ENCODE data around the gene TRAPPC4.
"Not testable (repeated sequence)": the region's sequence is repeated elsewhere in the genome, so short reads cannot be mapped to it uniquely, and the experiment has no call there.

Gene TRAPPC4

DNA sequence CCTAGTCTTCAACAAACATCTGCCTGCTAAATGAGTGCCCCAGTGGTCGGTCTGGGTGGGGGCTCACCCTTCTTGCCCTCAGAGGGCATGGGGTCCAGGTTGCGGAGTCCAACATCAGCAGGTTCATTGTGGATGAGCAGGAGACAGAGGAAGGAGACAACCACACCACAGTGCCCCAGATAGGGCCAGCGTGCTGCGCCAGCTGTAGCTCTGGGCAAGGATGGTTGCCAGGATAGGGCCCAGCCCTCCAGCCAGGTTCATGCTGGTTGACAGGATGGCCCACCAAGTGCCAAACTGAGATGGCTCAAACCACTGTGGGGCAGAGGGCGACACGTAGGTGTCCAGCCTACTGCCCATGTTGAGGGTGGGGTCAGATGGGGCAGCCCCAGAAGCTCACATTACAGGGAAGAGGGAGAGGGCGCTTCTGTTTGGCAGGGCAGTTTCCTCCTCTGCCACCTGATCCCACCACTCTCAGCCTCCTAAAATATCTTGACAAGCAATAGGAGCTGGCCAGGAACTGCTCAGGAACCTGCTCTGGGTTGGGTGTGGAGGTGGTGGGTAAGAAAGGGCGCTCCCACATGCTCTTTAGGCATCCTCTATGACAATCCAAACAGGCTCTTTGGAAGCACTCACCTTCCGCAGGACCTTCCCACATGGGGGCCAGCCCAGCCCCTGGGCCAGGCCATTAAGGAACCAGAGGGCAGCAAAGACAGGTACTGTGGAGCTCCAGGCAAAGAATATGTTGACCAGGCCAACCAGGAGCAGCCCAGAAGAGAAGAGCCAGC is 9.2 kb downstream of the TRAPPC4 start:
- peaks cover 21% of the 10 kb centered on the region for H3K36me3 ChIP-seq (ENCODE audit: control insufficient read depth, insufficient read depth, low read length, severe bottlenecking)
- DNase-seq (ENCODE audit: low read depth) = no peak
- no peak overlapping the region for H3K9ac ChIP-seq (ENCODE audit: low read length)
- no peaks in the 10 kb centered on the region for H3K27me3 ChIP-seq (replicated peaks; ENCODE audit: control insufficient read depth, insufficient read depth, low read length)
- H3K4me3 ChIP-seq (ENCODE audit: low read length) = no peak overlapping the region
- H3K9me3 ChIP-seq (ENCODE audit: control insufficient read depth, low read length) = no peaks in the 10 kb centered on the region
- peaks cover 41% of the 10 kb centered on the region for H3K4me1 ChIP-seq (ENCODE audit: control insufficient read depth, insufficient read depth, low read length)

DNA sequence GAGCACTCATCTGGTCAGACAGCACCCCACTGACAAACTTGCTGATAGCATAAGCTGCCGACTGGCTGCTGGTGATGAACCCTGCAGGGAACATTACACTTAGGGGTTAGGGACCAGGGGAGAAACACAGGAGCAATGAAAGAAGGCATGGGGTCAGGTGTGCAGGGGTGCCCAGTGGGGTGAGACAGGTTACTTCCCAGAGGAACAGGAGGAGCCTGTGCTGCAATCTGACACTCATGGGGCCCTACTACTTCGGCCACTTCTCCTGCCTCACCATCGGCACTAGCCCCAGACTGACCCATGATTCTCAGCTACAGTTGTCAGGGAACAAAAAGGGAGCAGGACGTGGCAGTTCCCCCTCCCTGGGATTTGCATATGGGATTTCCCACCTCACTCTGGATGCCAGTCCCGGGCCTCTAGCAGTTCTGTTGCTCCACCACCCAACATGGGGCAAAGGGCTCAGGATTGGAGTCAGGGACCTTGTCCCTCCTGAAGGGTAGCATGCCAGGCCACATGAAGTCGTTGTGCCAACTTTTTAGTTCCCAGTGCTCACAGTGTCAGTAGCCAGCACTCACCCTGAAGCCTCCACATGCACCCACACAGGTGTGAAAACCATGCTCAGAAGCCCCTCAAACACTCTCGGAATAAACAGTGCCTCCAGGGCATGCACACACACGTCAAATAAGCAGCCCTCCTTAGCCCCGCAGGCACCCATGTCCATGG is 9.9 kb downstream of the TRAPPC4 start:
- no peak for DNase-seq (ENCODE audit: low read depth)
- Histone ChIP-seq H3K9ac (ENCODE audit: low read length) (no peak overlapping the region), H3K36me3 (ENCODE audit: control insufficient read depth, insufficient read depth, low read length, severe bottlenecking) (peaks cover 15% of the 10 kb centered on the region), H3K4me3 (ENCODE audit: low read length) (no peak overlapping the region), H3K27me3 (replicated peaks; ENCODE audit: control insufficient read depth, insufficient read depth, low read length) (no peaks in the 10 kb centered on the region), H3K9me3 (ENCODE audit: control insufficient read depth, low read length) (no peaks in the 10 kb centered on the region), H3K4me1 (ENCODE audit: control insufficient read depth, insufficient read depth, low read length) (peaks cover 36% of the 10 kb centered on the region)

DNA sequence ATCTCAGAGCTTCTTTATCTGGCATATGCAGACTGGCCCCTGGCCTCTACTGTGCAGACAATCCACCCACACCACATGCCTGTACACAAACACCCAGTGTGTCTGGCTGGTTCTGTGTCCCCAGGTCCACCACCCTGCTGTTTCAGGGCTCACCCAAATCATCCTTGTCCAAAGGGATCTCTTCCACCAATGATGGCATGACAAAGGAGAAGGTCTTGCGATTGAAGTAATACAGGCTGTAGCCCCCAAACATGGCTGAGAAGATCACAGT is 10.4 kb downstream of the TRAPPC4 start:
- no peak overlapping the region for H3K4me3 ChIP-seq (ENCODE audit: low read length)
- DNase-seq (ENCODE audit: low read depth) = no peak
- peak overlapping the region; percentile 83 for H3K9ac ChIP-seq (ENCODE audit: low read length)
- no peaks in the 10 kb centered on the region for H3K27me3 ChIP-seq (replicated peaks; ENCODE audit: control insufficient read depth, insufficient read depth, low read length)
- H3K36me3 ChIP-seq (ENCODE audit: control insufficient read depth, insufficient read depth, low read length, severe bottlenecking) = peaks cover 10% of the 10 kb centered on the region
- H3K4me1 ChIP-seq (ENCODE audit: control insufficient read depth, insufficient read depth, low read length) = peaks cover 32% of the 10 kb centered on the region
- no peaks in the 10 kb centered on the region for H3K9me3 ChIP-seq (ENCODE audit: control insufficient read depth, low read length)

DNA sequence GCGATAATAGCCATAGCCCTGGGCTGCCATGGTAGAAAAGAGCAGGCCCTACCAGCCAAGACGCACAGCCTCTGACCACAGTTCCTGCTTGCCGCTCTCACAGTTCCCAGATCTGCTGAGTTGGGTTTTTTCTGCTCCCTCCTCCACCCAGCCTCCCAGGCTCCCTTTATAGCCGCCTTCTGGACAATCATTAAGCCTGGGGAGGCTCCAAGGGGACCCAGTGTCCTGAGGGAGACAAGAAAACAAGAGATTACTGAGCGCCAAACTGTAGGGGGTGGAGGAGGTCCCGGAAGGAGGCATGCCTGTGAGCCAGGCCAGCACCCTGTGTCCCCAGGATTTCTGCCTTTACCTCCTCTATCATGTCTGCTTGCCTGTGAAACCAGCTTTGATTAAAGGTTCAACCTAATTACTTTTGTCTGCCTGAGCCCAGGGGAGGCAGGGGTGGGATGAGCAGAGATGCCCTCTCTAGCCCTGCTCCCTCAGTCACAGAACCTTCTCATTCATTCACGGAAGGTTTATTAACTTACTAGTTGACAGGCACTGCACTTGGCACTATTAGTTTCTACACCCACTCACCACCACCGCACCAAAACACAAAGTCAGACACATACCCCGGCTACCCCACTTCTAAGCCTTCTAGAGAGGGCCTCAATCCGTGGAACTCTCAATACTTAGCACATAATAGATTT is 10.9 kb downstream of the TRAPPC4 start:
- H3K4me3 ChIP-seq (ENCODE audit: low read length) = peak overlapping the region; percentile 92
- peaks cover 6% of the 10 kb centered on the region for H3K36me3 ChIP-seq (ENCODE audit: control insufficient read depth, insufficient read depth, low read length, severe bottlenecking)
- DNase-seq (ENCODE audit: low read depth) = no peak

DNA sequence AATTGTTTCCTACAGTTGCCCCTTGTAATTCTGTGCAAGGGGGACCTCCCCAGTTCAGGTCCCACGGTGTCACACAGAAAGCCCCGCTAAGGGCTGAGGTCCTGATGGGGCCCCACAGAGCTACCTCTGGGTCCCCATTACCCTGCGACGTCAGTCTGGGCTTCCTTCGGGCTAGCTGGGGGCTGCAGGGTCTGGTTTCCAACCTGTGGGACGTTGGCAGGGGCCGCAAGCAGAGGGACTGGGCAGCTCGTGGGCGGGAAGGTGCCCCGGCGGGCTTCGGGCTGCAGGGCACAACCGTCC is 11.4 kb downstream of the TRAPPC4 start:
- Histone ChIP-seq H3K4me1 (ENCODE audit: control insufficient read depth, insufficient read depth, low read length) (peaks cover 23% of the 10 kb centered on the region), H3K36me3 (ENCODE audit: control insufficient read depth, insufficient read depth, low read length, severe bottlenecking) (peaks cover 4% of the 10 kb centered on the region), H3K27me3 (replicated peaks; ENCODE audit: control insufficient read depth, insufficient read depth, low read length) (no peaks in the 10 kb centered on the region), H3K4me3 (ENCODE audit: low read length) (peak overlapping the region; percentile 92), H3K9ac (ENCODE audit: low read length) (peak overlapping the region; percentile 83), H3K9me3 (ENCODE audit: control insufficient read depth, low read length) (no peaks in the 10 kb centered on the region)
- no peak for DNase-seq (ENCODE audit: low read depth)

More for the DNA sequence above, 10.9 kb downstream of the TRAPPC4 start:
- no peaks in the 10 kb centered on the region for H3K9me3 ChIP-seq (ENCODE audit: control insufficient read depth, low read length)
- H3K9ac ChIP-seq (ENCODE audit: low read length) = peak overlapping the region; percentile 83
- peaks cover 27% of the 10 kb centered on the region for H3K4me1 ChIP-seq (ENCODE audit: control insufficient read depth, insufficient read depth, low read length)
- H3K27me3 ChIP-seq (replicated peaks; ENCODE audit: control insufficient read depth, insufficient read depth, low read length) = no peaks in the 10 kb centered on the region

DNA sequence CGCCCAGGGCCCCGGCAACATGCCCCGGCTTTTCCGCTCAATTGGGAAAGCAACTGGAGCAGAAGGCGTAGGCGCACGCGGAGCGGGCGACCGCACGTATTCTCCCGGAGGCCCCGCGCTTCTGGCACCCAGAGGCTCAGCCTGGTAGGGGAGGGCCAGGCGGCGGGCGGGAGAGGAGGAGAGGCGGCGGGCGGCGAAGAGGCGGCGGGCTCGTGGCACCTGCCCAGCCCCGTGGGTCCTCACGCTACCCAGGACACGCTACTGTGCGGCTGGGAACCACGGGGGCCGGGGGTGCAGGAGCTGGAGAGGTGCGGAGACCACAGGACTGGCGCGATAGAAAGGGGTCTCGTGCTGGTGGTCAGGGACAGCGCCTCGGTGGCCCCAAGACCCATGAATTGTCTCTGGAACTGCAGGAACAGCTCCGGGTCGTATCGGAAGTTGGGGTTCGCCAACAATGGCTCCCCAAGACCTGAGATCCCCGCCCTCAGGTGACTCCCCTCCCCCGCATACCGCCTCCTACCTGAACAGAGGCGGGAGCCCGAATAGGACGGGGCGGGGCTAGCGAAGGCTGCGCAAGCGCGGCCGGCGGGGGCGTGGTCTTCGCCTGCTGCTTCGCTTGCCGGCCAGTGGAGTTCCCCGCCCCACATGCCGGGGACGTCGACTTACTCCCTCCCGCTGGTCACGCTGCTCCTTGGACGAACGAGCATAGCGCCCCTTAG is 11.9 kb downstream of the TRAPPC4 start, which contains the start of gene SLC37A4:
SLC37A4 (minus strand) TSS at position 549 of the 719 bp plus-strand sequence.
- DNase-seq (ENCODE audit: low read depth) = peak; percentile 99
- Histone ChIP-seq H3K36me3 (ENCODE audit: control insufficient read depth, insufficient read depth, low read length, severe bottlenecking) (no peaks in the 10 kb centered on the region), H3K9me3 (ENCODE audit: control insufficient read depth, low read length) (no peaks in the 10 kb centered on the region), H3K27me3 (replicated peaks; ENCODE audit: control insufficient read depth, insufficient read depth, low read length) (no peaks in the 10 kb centered on the region), H3K9ac (ENCODE audit: low read length) (peak within 1 kb of the TSS; percentile 83), H3K4me1 (ENCODE audit: control insufficient read depth, insufficient read depth, low read length) (peaks cover 18% of the 10 kb centered on the region), H3K4me3 (ENCODE audit: low read length) (peak within 1 kb of the TSS; percentile 92)

DNA sequence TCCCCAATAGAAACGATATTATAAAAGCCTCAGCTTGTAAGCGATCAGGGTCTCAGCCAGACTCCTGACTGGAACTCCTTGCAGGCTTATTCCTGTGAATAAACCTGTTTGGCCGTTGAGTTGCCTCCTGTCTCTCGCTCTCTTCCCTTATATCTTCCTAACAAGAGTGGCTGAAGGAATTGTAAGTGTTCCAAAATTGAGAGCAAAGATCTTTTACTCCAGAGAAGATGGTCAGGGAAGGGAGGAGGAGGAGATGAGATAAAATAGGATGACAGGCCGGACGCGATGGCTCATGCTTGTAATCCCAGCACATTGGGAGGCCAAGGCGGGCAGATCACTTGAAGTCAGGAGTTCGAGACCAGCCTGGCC is 13.3 kb downstream of the TRAPPC4 start:
- Histone ChIP-seq H3K4me1 (ENCODE audit: control insufficient read depth, insufficient read depth, low read length) (peaks cover 13% of the 10 kb centered on the region), H3K9ac (ENCODE audit: low read length) (peak overlapping the region; percentile 25), H3K36me3 (ENCODE audit: control insufficient read depth, insufficient read depth, low read length, severe bottlenecking) (no peaks in the 10 kb centered on the region), H3K27me3 (replicated peaks; ENCODE audit: control insufficient read depth, insufficient read depth, low read length) (no peaks in the 10 kb centered on the region), H3K4me3 (ENCODE audit: low read length) (no peak overlapping the region), H3K9me3 (ENCODE audit: control insufficient read depth, low read length) (no peaks in the 10 kb centered on the region)
- DNase-seq (ENCODE audit: low read depth) = no peak

DNA sequence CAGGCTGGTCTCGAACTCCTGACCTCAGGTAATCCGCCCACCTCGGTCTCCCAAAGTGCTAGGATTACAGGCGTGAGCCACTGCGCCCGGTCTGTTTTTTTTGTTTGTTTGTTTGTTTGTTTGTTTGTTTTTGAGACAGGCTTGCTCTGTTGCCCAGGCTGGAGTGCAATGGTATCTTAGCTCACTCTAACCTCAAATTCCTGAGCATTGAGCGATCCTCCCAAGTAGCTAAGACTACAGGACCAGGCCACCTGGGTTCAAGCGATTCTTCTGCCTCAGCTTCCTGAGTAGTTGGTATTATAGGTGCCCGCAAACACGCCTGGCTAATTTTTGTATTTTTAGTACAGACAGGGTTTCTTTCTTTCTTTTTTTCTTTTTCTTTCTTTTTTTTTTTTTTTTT is 14.9 kb downstream of the TRAPPC4 start:
- not testable (repeated sequence) for H3K27me3 ChIP-seq (replicated peaks; ENCODE audit: control insufficient read depth, insufficient read depth, low read length); H3K4me3 ChIP-seq (ENCODE audit: low read length); H3K9ac ChIP-seq (ENCODE audit: low read length); H3K36me3 ChIP-seq (ENCODE audit: control insufficient read depth, insufficient read depth, low read length, severe bottlenecking); DNase-seq (ENCODE audit: low read depth); H3K9me3 ChIP-seq (ENCODE audit: control insufficient read depth, low read length)
- peaks cover 13% of the 10 kb centered on the region for H3K4me1 ChIP-seq (ENCODE audit: control insufficient read depth, insufficient read depth, low read length)

DNA sequence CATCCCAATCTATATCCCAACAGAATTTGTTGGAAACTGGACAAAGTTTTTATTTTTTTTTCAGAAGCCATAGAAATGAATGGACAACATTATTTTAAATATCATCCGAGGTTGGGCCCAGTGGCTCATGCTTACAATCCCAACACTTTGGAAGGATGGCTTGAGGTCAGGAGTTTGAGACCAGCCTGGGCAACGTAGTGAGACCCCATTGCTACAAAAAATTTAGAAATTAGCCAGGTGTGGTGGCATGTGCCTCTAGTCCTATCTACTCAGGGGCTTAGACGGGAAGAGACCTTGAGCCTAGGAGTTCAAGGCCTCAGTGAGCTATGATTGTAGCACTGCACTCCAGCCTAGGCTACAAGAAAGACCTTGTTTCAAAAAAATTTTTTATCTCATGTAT is 16.2 kb downstream of the TRAPPC4 start:
- Histone ChIP-seq H3K27me3 (replicated peaks; ENCODE audit: control insufficient read depth, insufficient read depth, low read length) (no peaks in the 10 kb centered on the region), H3K4me1 (ENCODE audit: control insufficient read depth, insufficient read depth, low read length) (peaks cover 3% of the 10 kb centered on the region), H3K4me3 (ENCODE audit: low read length) (no peak overlapping the region), H3K9ac (ENCODE audit: low read length) (no peak overlapping the region), H3K9me3 (ENCODE audit: control insufficient read depth, low read length) (no peaks in the 10 kb centered on the region), H3K36me3 (ENCODE audit: control insufficient read depth, insufficient read depth, low read length, severe bottlenecking) (no peaks in the 10 kb centered on the region)
- DNase-seq (ENCODE audit: low read depth) = no peak

DNA sequence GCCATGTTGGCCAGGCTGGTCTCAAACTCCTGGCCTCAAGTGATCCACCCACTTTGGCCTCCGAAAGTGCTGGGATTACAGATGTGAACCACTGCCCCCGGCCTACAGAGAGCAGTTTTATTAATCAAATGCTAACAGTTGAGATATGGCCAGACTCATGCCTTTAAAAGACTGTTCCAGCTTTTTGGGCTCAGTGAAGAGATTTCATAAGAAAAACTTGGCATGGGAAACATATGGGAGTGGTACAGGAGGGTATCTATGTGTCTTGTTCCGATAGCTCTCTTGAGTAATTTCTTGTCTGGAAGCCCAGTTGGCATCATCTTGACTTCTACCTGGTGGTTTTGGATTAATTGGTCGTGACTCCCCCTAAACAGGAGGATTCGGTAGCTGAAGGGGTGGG is 20.3 kb downstream of the TRAPPC4 start:
- no peak for DNase-seq (ENCODE audit: low read depth)
- no peaks in the 10 kb centered on the region for H3K27me3 ChIP-seq (replicated peaks; ENCODE audit: control insufficient read depth, insufficient read depth, low read length)
- H3K9ac ChIP-seq (ENCODE audit: low read length) = no peak overlapping the region

DNA sequence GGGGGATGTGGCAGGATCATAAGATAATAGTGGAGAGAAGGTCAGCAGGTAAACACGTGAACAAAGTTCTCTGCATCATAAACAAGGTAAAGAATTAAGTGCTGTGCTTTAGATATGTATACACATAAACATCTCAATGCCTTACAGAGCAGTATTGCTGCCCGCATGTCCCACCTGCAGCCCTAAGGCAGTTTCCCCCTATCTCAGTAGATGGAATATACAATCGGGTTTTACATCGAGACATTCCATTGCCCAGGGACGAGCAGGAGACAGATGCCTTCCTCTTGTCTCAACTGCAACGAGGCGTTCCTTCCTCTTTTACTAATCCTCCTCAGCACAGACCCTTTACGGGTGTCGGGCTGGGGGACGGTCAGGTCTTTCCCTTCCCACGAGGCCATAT is 20.9 kb downstream of the TRAPPC4 start:
- H3K4me1 ChIP-seq (ENCODE audit: control insufficient read depth, insufficient read depth, low read length); DNase-seq (ENCODE audit: low read depth); H3K36me3 ChIP-seq (ENCODE audit: control insufficient read depth, insufficient read depth, low read length, severe bottlenecking); H3K4me3 ChIP-seq (ENCODE audit: low read length); H3K9ac ChIP-seq (ENCODE audit: low read length); H3K27me3 ChIP-seq (replicated peaks; ENCODE audit: control insufficient read depth, insufficient read depth, low read length); H3K9me3 ChIP-seq (ENCODE audit: control insufficient read depth, low read length): not testable (repeated sequence)

More for the DNA sequence above, 20.3 kb downstream of the TRAPPC4 start:
- no peak overlapping the region for H3K4me3 ChIP-seq (ENCODE audit: low read length)
- H3K9me3 ChIP-seq (ENCODE audit: control insufficient read depth, low read length) = no peaks in the 10 kb centered on the region
- no peaks in the 10 kb centered on the region for H3K36me3 ChIP-seq (ENCODE audit: control insufficient read depth, insufficient read depth, low read length, severe bottlenecking)
- H3K4me1 ChIP-seq (ENCODE audit: control insufficient read depth, insufficient read depth, low read length) = no peaks in the 10 kb centered on the region

Measured in adipocyte (in vitro differentiated cells).